NCI-H69 (cell line): ENCODE results near the gene EXOSC2.

ENCODE experiments used
- DNase-seq: peaks from one replicate; lab custom pipeline; 2025; lab: John Stamatoyannopoulos, UW

EXOSC2 gene

GRCh38 chr9:130739081-130739480 lies 45.5 kb downstream of the EXOSC2 start:
- DNase-seq = no peak

- peak; percentile 35 for DNase-seq
Observed at GRCh38 chr9:130740218-130741023, 46.8 kb downstream of the EXOSC2 start.

DNA sequence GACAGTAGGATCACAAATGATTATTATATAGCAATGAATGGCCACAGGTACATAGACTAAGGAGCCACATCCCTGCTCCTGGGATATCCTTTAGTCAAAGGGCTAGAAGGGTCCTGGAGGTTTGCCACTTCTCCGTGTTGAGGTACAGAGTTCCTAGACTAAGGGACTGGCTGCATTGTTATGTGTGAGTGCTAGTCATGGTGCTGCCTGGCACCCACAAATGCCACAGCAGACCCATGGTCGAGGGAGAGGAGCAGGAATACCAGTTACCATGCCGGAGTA lies 47.4 kb downstream of the EXOSC2 start:
- DNase-seq = no peak

- DNase-seq = no peak
Observed at GRCh38 chr9:130741831-130742449, 48.4 kb downstream of the EXOSC2 start.

DNA sequence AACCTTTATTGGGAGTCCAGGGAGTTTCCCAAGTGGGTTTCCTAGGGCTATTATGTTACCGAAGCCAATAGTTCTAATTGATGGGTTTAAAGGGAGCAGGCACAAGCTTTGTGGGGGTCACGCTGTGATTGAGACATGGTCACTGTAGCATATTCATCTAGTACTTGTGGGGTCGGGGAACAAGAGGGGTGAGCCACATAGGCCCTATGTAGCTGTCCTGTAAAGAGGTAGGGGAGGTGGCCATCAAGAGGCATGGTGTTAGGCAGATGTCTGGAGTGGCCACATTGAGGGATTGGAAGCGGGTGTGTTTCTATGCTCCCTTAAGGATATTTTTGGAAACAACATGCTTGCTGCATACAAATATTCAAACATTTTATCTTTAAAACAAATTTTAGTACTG lies 50.1 kb downstream of the EXOSC2 start:
- DNase-seq = no peak

DNA sequence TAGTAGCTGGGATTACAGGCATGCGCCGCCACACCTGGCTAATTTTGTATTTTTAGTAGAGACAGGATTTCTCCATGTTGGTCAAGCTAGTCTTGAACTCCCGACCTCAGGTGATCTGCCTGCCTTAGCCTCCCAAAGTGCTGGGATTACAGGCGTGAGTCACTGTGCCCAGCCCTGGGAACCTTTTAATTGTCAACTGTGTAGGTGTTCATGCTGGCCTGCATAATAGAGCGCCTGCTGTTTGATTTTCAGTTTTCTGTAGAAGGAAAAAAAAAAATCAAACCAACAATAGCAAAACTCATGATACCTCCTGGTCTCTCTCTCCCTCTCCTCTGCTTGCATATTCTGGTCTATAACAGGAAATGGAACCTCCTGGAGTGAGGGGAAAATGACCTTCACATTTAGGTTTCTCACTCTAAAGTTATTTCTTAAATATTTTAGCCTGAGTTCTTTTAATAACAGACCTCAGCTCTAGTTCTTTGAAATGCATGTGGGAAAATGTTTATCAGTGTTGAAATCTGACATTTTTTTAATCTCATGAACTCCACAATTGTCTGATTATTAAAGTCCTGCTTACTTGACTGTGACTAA lies 51.7 kb downstream of the EXOSC2 start:
- peak; percentile 69 for DNase-seq

- peak; percentile 27 for DNase-seq
Observed at GRCh38 chr9:130745829-130746228, 52.2 kb downstream of the EXOSC2 start.

DNA sequence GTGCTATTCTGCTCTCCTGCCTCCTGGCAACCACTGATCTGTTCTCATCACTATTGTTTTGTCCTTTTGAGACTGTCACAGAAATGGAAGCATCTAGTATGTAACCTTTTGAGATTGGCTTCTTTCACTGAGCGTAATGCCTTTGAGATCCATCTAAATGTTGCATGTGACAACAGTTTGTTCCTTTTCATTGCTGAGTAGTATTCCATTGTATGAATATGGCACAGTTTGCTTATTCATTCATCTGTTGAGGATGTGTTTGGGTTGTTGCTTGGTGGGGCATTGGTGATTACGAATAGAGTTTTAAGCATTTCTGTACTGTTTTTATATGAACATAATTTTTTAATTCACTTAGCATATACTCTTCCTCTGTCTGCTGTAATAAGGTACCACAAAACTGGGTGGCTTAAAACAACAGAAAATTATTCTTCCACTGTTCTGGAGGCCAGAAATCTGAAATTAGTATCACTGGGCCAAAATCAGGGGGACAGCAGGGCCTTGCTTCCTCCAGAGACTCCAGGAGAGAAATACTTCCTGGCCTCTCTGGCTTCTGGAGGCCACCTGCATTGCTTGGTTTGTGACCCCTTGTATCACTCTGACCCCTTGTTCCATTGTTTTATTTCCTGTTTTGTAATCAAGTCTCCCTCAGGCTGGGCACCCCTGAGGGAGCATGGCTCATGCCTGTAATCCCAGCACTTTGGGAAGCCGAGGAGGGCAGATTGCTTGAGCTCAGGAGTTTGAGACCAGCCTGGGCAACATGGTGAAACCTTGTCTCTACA lies 53.0 kb downstream of the EXOSC2 start:
- no peak for DNase-seq

- DNase-seq = peak; percentile 27
Observed at GRCh38 chr9:130751631-130752355, 58.2 kb downstream of the EXOSC2 start.
